ENCODE data around the gene ADCY10. TPM values are rescaled to one million over a fixed set of nuclear protein-coding genes. Genes with fewer than 3 reads are reported as not detected.

The ADCY10 gene
- total RNA-seq, 1 donor from 2014 or later: 0.07 TPM

Other genes with a start within 250 kb of the ADCY10 start
- 36.0 and 38.4 TPM in 2 replicates for gene MPZL1, start 192.2 kb downstream of the ADCY10 start, total RNA-seq
- 21.6 and 22.9 TPM in 2 replicates for gene DCAF6, start 22.5 kb upstream of the ADCY10 start, total RNA-seq
- gene MPC2, start 22.9 kb upstream of the ADCY10 start, total RNA-seq: 45.3 and 51.7 TPM in 2 replicates
- 0.27 and 0.56 TPM in 2 replicates for gene GPR161, start 222.8 kb upstream of the ADCY10 start, total RNA-seq